HG03575 (cell line): Measurements from ENCODE around the gene CPNE8.
"Not testable (repeated sequence)": the region's sequence is repeated elsewhere in the genome, so short reads cannot be mapped to it uniquely, and the experiment has no call there.

Experiments
- ATAC-seq: cut with Tn5 transposase; IDR thresholded peaks from one replicate; pipeline ENCODE4 v1.9.1; 2021; ENCODE audit not compliant: unreplicated experiment, insufficient number of reproducible peaks, low FRiP score; ENCODE audit errors: extremely low read depth

The CPNE8 gene

GRCh38 chr12:38761636-38762342 is 143.6 kb downstream of the CPNE8 start:
- no peak for ATAC-seq

- no peak for ATAC-seq
Measured at GRCh38 chr12:38761111-38761510, 144.3 kb downstream of the CPNE8 start.

GRCh38 chr12:38759621-38760020 is 145.8 kb downstream of the CPNE8 start:
- ATAC-seq: no peak

- ATAC-seq: no peak
Measured at GRCh38 chr12:38746744-38747143, 158.6 kb downstream of the CPNE8 start.

- no peak for ATAC-seq
Measured at GRCh38 chr12:38745601-38746000, 159.8 kb downstream of the CPNE8 start.

DNA sequence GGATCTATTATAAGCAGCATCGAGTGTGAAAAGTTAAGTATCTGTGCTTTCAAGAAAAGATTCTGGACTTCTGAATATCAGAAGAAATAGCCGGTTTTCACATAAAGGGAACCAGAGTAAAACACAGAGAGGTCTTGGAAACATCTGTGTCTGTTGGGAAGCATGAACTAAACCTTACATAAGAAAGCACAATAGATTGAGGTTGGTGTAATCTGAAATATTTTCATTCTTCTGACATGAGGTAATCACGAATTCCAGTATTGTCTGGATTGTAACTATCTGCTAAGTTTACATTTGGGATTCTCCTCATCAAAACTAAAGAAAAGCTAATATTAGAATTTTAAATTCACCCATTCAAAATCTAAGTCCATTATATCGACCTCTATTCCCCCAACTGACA is 161.3 kb downstream of the CPNE8 start:
- no peak for ATAC-seq

- not testable (repeated sequence) for ATAC-seq
Measured at GRCh38 chr12:38742496-38742895, 162.9 kb downstream of the CPNE8 start.

DNA sequence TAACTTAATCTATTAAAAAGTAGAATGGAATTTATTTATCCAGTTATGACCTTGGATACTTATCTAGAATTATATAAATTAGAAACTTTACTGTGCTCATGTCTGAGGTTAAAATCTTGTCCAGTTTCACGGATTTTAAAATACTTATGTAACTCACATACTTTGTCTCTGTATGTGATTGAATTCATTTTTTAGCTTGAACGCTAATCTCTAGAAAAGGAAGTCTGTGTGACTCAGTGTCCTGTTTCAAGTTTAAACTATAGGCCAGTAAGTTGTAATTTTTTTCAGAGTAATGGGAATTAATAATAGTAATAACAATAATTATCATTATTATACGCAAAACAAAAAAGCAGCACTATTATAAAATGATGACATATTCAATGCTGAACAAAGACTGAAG is 168.6 kb downstream of the CPNE8 start:
- no peak for ATAC-seq

DNA sequence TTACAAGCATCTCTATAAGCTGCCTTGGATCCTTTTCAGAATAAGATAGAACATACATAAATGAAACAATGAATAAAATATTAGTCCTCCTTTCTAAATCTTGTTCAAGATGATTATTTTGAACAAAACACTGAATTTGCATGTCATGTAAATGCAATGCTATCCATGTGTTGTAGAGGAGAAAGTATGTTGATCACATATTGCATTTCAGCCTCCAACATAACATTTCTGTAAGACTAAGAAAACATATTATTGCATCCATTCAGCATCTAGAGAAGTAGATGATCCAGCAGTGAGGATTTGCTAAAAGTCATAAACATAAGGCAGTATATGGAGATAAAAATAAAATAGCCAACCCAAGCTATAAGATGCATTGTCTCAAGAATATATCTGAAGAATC is 172.6 kb downstream of the CPNE8 start:
- no peak for ATAC-seq

DNA sequence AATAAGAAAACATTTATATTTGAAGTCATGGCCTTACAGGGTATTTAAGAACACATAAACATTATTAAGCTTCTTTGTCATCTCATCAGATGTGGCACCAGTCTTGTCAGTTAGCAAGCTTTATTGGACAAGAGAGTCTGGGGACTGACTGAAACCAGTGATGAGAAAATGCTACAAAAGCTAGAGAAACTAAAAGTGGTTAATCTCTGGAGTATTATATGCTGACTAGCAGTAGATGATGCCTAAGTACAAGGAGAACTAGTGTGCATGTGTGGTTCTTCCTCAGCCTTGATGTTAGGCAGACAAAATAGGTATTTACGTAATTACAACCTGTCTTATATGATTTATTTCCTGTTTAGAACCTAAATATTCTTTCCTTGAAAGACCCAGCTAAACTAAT is 176.5 kb downstream of the CPNE8 start:
- no peak for ATAC-seq

DNA sequence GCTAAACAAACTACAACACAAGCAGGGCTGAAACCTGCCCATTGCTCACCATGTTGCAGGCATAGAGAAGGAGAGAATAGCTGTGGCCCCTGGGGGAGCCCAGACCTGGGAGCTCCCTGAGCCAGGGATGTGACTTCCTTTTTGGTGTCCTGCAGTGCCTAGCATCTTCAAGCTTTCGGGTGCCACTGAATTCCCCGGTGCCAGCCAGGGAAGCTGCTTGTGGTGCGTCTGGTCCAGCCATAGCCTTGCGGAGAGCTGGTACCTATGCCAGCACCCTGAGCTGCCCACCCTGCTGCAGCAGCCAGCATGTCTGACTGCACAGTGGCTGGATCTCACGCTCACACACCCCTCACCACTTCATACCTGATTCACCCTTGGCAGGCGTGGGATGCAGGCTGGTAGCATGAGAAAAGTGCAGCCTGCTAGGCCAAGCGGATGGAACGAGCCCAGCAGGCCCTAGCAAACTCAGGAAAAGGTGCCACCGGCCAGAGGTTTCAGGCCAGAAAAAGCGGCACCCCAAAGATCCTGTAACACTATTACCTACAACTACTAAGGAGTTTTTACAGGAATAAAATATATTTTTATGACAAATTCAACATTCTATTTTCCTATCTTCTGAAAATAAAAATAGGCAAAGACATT is 183.7 kb downstream of the CPNE8 start:
- no peak for ATAC-seq

GRCh38 chr12:38720661-38721060 is 184.7 kb downstream of the CPNE8 start:
- no peak for ATAC-seq

- ATAC-seq: no peak
Measured at GRCh38 chr12:38713294-38713693, 192.1 kb downstream of the CPNE8 start.

GRCh38 chr12:38711054-38711453 is 194.3 kb downstream of the CPNE8 start:
- ATAC-seq: no peak

- no peak for ATAC-seq
Measured at GRCh38 chr12:38708466-38708865, 196.9 kb downstream of the CPNE8 start.

GRCh38 chr12:38707648-38708047 is 197.7 kb downstream of the CPNE8 start:
- ATAC-seq: no peak

DNA sequence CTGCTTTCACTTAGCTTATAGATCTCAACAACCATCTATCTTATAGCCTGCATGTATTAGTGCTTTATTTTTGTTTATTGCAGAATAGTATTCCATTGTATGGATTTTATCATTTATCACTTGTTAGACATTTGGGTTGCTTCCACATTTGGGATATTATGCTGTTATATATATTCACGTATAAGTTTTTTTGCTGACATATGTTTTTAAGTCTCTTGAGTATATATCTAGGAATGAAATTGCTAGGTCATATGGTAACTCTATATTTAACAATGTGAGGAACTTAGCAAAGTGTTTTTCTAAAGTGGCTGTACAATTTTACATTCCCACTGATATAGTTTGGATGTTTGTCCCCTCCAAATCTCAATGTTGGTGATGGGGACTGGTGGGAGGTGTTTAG is 208.1 kb downstream of the CPNE8 start:
- no peak for ATAC-seq

DNA sequence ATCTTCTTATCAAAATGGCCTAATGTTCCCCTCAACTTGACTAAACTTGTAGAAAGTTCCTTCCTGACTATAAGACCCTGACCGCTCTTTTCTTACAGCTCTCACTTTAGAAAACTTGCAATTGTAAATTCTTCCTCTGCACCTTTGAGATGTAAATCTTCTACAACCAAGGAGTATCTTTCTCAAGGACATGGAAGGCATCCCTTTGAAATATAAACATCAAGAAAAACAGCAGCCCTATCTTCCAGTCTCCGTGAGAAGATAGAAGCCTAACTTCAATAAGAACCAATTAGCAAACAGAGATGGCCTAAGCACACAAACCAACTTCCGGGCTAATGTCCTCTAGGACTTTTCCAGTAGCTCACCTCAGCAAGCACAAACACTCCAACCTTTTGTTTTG is 210.3 kb downstream of the CPNE8 start:
- ATAC-seq: no peak

GRCh38 chr12:38691164-38691563 is 214.2 kb downstream of the CPNE8 start:
- ATAC-seq: no peak

DNA sequence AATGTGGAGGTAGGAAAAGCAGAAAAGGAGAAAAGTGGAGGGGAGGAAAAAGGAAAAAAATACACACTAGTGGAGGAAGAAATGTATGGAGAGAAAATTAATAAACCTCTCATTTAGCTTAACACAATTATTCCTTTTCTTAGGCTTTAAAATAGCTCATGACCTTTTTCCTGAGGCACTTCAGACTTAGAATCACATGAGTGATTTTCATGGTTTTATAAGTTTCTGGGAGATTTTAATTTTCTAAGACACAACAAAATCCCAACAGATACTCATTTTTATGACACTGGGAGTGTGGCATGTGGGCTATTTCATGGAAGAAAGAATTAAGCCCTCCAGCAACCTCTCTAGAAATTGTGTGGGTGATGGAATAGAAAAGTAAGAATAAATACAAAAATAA is 214.7 kb downstream of the CPNE8 start:
- ATAC-seq: no peak

DNA sequence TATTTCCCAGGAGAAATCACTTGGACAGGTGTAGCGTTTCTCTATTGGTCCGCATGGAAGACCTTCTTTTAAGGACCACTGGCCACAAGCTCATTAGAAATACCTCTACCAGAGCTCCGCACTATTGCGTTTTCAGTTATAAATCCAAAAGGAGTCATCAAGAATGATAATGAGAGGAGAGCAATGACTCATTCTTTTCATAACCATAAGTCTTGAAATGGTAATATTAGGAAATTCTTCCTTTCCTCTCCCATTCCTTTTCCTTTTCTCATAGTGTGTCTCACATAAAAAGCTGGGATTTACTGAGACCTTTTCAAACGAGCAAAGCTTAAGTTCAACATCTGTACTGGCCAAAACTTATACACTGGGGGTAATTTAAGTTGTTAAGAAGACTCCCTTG is 215.7 kb downstream of the CPNE8 start:
- no peak for ATAC-seq
